Superior temporal gyrus (tissue), 1 donor: ENCODE results near the gene DDHD1.
"Not testable (repeated sequence)": the region's sequence is repeated elsewhere in the genome, so short reads cannot be mapped to it uniquely, and the experiment has no call there.

ENCODE experiments used
- DNase-seq: peaks from one replicate; pipeline ENCODE4 v3.0.0-alpha.2; 2016; ENCODE audit errors: extremely low spot score

The DDHD1 gene

DNA sequence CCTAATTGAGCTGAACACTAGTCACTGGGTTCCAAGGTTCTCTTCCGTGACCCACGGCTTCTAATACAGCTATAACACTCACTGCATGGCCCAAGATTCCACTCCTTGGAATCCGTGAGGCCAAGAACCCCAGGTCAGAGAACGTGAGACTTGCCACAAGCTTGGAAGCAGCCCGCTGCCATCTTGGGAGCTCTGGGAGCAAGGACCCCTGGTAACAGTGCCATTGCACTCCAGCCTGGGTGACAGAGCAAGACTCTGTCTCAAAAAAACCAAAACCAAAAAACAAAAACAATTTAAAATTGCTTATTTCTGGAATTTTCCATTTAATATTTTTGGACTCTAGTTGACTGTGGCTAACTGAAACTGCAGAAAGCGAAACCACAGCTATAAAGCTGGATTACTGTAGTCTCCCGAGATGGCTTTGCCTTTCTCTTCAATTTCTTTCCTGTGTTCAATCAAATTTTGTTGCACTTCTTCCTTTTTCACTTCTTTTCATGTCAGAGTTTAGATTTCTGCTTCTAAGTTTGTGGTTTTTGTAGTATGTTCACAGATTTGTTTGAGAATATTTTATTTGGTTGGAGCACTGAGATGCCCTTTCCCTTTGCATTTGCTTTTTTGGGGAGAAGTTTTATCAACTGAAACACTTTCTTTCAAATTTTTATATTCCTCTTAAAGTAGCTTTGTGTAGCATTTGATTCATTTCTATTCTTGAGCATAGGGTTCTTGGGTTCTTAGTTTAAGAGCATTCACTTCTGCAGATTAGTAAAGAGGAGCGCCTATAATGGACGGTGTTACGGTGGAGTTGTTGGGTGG, 44.6 kb downstream of the DDHD1 start:
- DNase-seq, result no peak

DNA sequence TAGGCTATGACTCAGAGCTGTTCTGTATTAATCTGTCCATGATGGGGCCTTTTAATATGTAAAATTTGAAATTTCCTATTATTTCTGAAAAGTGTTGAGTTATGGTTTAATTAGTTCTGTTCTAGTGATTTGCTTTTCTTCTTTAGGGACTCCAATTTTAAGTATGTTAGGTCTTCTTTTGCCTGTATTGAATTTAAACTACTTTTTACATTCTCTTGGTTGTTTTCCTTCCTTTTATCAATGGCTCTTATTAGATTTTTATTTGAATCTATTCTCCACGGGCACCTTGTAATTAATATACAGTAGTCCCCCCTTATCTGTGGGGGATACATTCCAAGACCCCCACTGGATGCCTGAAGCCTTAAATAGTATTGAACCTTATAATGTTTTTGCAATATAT, 46.4 kb downstream of the DDHD1 start:
- no peak for DNase-seq

DNA sequence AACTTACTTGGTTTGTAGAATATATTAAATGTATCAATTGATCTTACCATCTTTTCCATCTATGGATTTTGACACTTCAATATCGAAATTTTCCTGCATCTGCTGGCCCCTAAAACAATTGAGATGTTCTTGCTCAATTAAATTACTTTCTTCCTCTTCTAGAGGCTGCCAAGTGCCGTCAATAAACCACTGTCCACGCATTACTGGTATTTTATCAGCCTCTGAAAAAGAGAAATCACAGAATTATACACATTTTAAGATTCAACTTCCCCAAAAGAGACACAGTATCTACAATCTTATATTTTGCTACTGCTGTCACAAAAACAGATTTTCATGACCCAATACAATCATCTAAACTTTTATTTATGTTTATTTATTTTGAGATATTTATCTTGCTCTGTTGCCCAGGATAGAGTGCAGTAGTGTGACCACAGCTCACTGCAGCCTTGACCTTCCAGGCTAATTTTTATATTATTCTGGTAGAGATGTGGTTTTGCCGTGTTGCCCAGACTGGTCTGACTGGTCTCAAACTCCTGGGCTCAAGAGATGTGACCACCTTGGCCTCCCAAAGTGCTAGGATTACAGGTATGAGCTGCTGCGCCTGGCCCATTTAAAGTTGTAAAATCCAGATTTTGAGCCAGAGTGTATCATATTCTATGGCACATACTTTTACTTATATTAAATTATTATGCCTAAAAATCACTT, 49.3 kb downstream of the DDHD1 start:
- DNase-seq, result peak; percentile 8

DNA sequence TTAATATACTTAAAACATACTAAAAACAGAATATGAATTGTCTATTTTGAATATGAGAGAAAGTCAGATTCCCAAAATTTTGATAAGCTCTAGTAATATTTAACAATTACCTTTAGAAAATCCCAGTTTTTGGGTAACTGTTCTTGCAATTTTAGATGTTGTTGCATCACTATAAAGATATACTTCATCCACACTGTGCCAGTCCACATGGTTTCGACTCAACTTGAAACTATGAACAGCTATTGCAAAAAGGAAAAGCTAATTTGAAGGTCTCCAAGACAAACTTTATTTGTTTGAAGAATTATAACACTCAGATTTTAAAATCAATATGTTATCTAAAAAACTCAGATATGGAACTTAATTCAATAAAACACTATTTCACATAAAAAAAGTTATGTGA, 59.9 kb downstream of the DDHD1 start:
- DNase-seq, result no peak

DNA sequence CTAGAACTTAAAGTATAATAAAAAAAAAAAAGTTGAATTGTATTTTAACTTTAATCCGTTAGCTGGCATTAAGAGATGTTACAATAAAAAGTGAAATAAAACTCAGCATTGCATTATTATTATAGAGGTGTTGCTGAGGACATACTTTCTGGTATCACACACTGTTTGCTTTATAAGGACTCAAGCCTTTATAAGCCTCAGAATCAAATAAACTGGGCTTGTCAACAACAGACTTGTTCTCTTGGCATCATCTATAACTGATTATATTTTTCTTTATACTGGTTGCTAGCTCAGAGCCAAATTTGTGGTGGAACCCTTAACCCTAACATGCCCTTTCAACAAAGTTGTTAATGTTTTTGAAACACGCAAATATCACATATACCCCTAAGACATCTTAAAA, 62.3 kb downstream of the DDHD1 start:
- DNase-seq, result no peak

DNA sequence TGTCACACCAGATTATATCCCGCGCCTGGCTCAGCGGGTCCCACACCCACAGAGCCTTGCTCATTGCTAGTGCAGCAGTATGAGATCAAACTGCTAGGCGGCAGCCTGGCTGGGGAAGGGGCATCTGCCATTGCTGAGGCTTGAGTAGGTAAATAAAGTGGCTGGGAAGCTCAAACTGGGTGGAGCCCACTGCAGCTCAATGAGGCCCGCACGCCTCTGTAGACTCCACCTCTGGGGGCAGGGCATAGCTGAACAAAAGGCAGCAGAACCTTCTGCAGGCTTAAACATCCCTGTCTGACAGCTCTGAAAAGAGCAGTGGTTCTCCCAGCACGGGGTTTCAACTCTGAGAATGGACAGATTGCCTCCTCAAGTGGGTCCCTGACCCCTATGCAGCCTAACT, 68.2 kb downstream of the DDHD1 start:
- not testable (repeated sequence) for DNase-seq

DNA sequence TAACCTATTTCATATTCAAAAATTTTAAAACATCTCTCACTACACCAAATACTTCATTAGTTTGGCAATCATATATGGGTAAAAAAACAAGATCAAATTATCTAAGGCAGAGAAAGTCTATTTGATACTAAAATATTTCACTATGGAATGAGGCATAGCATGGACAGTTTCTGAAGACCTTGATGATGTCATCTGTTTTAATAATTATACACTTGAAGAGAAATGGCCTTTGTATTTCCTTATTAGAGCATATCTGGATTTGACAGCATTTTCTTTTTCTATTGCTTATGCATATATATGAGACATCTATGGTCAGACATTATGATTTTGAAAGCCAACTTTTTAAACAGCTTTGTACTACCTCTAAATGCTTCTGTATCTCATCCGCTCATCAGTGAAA, 88.6 kb downstream of the DDHD1 start:
- DNase-seq, result no peak

DNA sequence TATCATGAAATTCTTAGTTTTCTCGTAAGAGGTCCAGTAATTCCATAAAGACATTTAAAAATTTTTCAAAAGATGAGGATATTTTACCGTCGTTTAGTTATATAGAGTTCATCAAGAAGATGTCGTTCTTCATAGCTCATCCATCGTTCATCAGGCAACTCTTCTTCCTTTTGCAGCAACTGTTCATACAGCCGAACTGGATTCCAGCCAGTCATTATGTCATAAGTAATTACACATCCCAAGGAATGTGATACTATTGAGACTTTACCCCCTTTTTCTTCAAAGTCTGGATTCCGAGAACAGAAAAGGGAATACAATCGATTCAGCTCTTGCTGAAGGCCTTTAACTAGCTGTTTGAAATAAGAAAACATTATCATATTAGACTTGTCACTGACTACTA, 90.3 kb downstream of the DDHD1 start:
- DNase-seq, result peak; percentile 58

DNA sequence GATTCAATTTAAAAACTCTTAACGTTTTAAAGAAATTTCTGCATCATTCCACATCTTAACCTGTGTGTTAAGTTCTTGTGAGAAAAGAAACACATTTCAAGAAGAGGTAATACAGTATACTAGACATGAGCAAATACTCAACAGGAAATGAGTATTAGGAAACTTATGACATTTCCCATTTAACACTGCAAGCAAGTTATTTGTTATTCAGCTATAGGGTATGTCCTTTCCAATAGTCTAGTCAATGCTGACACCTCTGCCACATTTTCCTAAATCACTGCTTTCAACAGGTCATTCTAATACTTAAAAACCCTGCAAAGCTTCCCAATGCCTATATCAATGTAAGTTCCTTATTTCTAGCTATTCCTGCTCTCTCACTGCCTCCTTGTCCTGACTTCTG, 93.1 kb downstream of the DDHD1 start:
- DNase-seq, result no peak

DNA sequence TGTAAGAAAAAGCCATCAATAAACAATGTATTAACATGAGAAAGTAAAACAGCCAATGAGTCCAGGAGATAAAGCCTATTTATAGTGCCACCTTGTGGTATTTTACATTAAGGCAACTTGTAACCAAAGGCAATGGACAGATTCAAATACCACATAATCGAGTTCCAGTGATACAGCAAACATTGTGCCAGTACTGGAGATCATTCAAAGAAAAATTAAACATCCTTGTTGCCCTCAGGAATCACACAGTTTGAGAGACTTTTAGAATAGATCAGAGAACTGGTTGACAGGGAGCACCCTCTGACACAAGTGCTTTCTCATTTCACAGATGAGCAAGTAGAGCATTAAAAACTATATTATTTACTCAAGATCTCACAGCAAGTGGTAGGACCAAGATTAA, 98.1 kb downstream of the DDHD1 start:
- peak; percentile 95 for DNase-seq

DNA sequence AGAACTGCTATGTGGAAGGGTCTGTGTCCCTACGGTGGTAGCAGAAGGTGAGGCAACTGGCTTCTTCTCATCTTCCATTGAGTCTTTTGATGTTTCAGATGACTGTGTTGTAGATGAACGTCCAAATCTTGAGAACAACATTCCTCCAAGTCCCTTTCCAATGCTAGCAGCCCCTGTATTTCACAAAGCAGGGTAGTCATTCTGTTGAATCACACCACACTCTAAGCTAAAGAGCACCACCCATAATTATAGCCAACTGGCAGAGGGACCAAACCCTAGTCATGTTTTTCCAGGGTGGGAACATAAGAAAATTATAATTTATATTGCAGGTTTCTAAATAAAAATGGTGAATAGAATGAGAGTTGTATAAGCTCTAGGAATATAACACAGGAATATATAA, 98.7 kb downstream of the DDHD1 start:
- DNase-seq, result no peak

DNA sequence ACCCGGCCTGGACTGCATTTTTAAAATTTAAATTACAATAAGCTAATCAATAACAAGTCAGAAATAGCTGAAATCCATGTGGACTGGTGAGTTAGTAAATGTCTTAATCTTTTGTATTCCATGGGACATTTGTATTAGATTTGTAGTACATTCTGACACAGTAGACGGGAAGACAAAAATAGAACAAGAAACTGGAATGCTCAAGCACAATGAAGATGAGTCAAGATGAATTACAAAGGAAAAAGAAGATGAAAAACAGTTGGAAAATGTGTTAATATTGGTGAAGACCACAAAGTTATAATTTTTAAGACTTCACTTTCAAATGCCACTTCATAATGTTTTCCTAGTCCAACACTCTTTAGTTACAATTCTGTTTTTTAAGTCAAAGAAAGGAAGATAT, 104.5 kb downstream of the DDHD1 start:
- no peak for DNase-seq

DNA sequence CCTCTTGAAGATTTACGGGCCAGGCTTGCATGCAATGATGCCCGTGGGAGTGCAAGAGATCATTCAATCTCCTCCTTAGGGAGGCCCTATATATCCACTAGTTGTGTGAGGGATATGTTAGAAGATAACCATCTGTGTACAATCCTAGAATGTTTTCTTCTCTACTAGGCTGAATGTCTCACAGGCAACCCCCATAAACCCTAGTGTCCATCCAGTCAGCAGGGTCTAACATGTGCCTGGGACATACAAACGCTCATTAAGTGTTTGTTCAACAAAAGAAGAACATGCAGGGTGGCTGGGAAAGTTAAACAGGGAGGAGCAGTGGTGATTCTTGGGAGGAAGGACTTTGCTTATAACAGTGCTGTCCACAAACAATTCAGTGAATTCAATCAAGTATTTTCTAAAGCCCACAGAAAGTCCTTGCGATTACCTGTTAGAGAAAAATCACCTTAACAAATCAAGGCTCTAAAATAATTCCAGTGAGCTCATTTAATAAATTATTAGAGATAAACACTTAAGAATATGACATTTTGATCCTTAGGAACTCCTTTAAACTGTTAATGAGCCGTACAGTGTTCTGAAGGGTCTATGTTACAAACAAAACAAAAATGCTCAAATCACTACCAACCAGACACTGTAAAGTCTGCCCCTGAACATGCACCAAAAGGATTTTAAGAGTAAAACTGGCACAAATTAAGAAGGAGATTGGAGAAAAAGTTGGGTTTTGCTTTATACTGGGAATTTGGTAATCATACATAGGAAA, 105.6 kb downstream of the DDHD1 start:
- no peak for DNase-seq

DNA sequence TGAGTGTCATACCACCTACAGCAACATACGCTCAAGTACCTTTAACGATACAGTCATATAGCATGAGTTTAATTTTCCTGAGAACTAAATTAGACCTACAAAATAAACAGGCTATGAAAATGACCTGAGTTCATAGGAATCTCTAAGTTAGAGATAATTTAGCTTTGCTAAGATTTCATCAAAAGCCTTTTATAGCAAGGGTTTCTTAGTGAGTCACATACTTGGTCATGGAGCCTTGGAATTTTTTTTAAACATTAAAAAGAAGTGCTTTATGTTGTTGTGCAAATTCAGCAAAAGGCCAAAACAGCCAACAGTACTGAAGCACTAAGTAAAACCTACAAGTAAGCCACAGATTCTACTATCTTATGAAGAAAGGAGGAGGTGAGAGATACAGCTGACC, 108.6 kb downstream of the DDHD1 start:
- DNase-seq, result no peak

DNA sequence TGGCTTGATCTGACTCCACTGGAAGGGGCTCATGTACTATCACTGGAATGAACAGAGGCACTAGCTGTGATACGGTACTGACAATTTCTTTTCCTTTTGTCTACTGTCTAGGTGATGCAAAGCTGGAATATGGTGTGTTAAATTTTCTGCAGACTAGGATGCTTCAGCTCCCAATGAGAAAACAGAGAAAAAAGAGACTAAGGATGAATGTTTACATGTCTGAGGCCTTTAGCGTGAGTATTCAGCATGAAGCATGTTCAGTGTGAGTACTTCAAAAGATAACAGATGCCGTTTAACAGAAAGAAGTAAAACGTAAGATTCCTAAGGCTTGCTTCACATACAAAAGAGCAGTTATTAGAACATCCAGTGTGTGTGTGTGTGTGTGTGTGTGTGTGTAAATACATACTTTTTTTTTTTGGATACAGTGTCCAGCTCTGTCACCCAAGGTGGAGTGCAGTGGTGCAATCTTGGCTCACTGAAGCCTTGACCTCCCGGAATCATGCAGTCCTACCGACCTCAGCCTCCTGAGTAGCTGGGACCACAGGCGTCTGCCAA, 110.0 kb downstream of the DDHD1 start:
- no peak for DNase-seq

DNA sequence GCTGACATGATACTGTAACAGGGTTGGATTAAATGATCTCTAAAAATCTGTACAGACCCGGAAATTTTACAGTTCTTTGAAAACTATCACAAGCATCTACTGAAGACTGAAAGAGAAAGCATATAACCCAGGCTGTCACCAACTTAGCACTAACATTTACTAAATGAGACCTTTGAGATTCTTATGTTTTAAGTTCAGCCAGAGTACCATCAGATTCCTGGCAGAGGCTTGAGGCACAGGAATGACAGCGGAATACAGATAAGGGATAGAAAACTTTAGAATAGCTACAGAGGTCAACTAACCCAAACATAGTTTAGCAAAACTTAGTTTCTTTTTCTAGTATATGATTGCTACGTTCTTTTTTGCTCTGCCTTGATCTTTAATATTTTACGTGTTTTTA, 110.6 kb downstream of the DDHD1 start:
- no peak for DNase-seq

DNA sequence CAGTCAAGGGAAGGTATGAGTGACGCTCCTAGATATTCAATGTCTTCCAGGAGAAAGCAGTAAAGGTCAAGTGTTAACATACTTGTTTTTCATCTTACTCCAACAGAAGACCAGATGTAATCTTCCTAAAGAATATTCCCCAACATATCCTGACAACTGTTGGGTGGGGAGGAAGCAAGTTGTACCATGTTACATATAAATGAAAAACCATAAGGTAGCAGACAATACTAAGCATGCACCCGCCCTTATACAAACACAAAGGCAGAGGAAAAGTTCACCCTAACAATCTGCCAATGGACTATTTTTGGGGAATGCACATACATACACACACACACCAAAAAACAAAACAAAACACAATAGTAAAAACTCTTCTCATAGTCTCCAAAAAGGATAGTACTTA, 112.1 kb downstream of the DDHD1 start:
- no peak for DNase-seq

DNA sequence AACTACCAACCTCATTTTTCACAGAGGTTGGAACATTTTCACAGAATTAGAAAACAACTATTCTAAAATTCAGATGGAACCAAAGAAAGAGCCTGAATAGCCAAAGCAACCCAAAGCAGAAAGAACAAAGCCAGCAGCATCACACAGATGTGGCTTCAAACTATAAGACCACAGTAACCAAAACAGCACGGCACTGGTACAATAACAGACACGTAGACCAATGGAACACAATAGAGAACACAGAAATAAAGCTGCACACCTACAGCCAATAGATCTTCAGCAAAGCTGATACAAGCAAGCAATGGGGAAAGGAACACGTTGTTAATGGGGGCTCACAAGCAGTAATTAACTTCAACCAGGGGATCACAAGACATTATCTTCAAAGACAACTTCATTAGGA, 114.5 kb downstream of the DDHD1 start:
- no peak for DNase-seq

DNA sequence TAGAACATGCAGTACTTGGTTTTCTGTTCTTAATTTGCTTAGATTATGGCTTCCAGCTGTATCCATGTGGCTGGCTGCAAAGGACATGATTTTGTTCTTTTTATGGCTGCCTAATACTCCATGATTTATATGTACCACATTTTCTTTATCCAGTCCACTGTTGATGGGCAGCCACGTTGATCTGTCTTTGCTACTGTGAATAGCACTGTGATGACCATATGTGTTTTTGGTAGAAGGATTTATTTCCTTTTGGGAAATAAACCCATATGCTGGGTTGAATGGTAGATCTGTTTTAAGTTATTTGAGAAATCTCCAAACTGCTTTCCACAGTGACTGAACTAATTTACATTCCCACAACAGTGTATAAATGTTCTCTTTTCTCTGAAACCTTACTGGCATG, 116.1 kb downstream of the DDHD1 start:
- no peak for DNase-seq

DNA sequence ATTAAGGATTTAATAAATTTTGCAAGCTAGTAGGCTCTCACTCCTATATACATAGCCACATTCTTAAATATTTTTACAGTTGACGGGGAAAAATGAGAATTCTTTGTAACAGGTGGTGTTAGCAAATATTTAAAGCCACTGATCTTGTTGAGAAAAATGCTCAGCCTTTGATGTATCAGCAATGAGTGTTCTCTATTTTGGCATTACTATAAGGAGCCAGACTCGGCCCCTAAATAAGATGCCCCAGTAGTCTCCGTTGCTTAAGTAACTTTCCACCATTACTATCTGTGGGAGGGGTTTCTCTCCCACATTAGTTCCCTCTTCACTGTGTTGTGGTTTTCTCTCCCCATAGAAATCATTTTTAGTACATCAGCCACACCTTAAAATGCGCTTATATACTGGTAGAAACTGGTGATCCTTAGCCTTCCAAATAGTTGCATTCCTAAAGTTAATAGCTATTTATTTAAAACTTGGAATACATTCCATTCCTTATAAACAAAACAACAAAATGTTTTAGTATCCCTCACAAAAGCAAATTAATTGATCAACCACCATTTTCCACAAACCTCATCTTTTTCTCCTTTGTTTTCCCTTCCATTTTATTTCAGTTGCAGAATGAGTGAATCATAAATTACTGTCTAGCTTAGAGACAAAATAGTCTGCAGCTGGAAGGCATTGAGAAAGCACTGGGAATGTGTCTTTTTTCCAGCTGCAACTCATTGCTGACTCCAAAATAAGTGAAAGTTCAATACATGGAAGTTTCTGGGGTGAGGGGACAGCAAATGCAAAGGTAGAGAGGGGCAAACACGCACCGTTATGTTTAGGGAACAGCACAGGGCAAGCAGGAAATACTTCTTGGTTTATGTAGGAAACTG, 117.5 kb downstream of the DDHD1 start:
- no peak for DNase-seq

DNA sequence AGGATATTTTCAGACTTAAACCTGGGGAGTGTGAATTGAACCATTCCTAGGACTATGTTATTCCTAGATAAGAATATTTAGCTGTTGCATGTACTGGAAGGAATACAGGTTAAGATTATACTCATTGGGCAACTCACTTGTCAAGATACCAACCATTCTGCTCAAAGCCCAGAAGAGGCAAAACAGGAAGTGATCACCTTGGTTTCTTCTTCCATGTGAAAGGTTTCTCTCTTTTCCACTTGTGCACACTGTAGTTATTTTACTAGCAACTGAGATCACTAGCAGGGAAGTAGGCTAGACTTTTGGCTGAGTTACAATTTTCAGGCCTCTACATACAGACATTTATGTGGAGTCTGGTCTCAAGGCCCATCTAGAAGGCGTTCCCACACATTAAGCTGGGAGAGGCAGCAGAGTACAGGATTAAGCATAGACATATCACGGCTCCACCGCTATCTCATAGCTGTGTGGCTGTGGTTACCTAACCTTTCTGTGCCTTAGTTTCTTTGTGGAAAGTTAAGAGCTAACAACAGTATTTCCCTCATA, 118.4 kb downstream of the DDHD1 start:
- DNase-seq, result no peak
